Activated gamma-delta T cell (primary cell): ENCODE data around the gene MAPK8IP2.
"Not testable (repeated sequence)": the region's sequence is repeated elsewhere in the genome, so short reads cannot be mapped to it uniquely, and the experiment has no call there.

Experiments
- DNase-seq: peaks from one replicate; lab custom pipeline; 2025; lab: John Stamatoyannopoulos, UW

MAPK8IP2 gene

DNA sequence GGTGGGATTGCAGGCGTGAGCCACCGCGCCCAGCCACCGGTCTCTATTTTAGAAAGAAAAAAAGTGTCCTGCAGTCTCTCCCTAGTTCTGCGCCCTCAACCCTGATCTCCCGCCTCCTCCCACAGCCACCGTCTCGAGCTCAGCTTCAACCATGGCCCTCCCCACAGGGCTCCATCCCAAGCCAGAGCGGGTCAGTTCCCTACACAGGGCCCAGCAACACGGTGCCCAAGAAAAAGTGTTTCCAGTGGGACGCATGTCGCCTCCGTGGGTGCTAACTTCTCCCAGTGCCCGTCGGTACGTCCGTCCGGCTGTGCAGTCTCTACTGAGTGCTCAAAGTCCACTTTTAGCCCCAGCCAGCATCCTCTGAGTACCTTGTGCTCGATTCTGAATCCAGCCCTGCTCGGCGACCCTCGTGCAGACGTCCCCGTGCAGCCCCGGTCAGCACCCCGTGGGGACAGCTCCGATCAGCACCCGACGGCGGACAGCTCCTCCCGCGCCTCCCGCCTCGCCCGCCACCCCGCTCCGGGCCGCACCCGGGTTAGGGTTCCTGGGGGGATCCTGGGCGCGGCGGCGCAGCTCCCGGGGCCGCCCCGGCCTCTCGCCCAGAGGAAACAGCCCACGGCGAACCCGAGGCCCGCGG lies 657 bp upstream of the MAPK8IP2 start:
- peak; percentile 40 for DNase-seq

GRCh38 chr22:50600967-50601668 lies 525 bp downstream of the MAPK8IP2 start:
- no peak for DNase-seq

- no peak for DNase-seq
These were observed 1.2 kb downstream of the MAPK8IP2 start for GRCh38 chr22:50601669-50602337.

GRCh38 chr22:50602338-50602700 lies 1.7 kb downstream of the MAPK8IP2 start:
- no peak for DNase-seq

- no peak for DNase-seq
These were observed 3.1 kb downstream of the MAPK8IP2 start for GRCh38 chr22:50603511-50604255.

DNA sequence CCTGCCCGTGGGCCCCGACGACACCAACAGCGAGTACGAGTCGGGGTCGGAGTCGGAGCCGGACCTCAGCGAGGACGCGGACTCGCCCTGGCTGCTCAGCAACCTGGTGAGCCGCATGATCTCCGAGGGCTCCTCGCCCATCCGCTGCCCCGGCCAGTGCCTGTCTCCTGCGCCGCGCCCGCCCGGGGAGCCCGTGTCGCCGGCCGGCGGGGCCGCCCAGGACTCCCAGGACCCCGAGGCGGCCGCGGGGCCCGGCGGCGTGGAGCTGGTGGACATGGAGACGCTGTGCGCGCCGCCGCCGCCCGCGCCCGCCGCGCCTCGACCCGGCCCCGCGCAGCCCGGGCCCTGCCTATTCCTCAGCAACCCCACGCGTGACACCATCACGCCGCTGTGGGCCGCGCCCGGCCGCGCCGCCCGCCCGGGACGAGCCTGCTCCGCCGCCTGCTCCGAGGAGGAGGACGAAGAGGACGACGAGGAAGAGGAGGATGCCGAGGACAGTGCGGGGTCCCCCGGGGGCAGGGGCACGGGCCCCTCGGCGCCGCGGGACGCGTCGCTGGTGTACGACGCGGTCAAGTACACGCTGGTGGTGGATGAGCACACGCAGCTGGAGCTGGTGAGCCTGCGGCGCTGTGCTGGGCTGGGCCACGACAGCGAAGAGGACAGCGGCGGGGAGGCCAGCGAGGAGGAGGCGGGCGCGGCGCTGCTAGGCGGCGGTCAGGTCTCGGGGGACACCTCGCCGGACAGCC lies 3.8 kb downstream of the MAPK8IP2 start:
- DNase-seq = no peak

- no peak for DNase-seq
These were observed 4.5 kb downstream of the MAPK8IP2 start for GRCh38 chr22:50605002-50605612.

- DNase-seq = no peak
These were observed 5.1 kb downstream of the MAPK8IP2 start for GRCh38 chr22:50605613-50606074.

DNA sequence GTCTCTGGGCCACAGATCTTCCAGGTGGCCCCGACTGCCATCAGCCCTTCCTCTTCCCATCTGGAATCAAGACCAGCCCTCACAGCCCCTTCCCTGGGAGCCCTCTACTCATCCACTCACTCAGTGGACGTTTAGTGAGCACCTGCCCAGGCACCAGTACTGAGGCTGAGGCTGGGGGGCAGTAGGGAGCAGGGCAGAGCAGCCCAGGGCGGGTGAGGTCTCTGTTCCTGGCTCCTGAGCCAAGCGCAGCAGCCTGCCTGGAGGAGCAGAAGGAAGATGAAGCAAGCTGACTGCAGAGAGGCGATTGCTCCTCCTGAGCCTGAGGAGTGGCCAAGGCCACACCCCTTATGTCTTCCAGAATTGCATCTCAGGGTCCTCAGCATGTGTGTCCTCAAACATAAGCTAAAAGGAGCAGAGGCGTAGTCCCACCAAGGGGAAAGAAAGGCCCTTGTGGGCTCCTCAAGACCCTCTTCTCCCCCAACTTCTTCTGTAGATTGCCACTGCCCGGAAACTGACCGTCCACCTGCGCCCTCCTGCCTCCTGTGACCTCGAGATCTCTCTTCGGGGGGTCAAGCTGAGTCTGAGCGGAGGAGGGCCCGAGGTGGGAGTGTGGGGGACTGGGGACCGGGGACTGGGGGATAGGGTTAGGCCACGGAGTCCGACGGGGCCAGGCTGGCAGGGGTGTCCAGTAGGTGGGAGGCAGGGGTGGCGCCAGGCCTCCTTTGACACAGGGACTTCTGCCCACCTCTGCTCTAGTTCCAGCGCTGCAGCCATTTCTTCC lies 5.8 kb downstream of the MAPK8IP2 start:
- DNase-seq = no peak

GRCh38 chr22:50606946-50607658 lies 6.5 kb downstream of the MAPK8IP2 start:
- no peak for DNase-seq

DNA sequence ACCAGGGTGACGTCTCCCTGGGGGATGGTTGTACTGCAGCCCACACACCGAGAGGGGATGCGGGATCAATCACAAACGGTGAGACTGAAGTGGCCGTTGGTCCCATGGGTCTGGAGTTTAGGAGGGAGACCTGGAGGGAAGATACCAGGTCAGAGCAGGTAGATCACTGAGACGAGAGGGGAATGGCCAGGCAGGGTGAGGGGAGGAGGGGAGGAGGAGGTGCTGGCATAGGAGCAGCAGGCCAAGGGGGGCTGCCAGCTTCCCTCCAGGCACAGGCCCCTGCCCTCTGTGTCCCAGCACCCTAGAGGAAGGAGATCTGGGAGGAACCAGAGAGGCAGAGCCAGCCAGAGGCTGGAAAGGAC lies 7.0 kb downstream of the MAPK8IP2 start:
- no peak for DNase-seq

- not testable (repeated sequence) for DNase-seq
These were observed 7.7 kb downstream of the MAPK8IP2 start for GRCh38 chr22:50608058-50608840.

GRCh38 chr22:50608996-50609395 lies 8.4 kb downstream of the MAPK8IP2 start:
- DNase-seq = no peak

DNA sequence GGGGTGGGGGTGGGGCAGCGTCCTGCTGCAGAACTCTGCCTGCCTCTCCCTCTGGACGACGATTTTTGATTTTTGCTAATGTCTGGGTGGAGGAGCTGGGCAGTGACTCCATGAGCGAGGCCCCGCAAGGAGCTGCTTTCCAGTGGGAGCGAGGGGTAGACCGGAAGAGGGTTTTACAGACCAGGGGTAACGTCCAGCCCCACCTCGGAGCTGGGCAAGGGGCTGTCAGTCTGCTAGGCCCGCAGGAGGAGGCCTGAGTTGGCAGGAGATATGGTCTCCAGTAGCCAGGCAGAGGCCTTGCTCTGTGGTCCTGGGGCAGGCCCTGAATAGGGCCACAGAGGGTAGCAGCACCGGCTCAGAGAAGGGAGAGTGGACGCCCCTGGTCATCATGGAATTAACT lies 9.0 kb downstream of the MAPK8IP2 start:
- no peak for DNase-seq

GRCh38 chr22:50610041-50610451 lies 9.5 kb downstream of the MAPK8IP2 start:
- no peak for DNase-seq

GRCh38 chr22:50610581-50610980 lies 10.0 kb downstream of the MAPK8IP2 start:
- DNase-seq = no peak

GRCh38 chr22:50611341-50612060 lies 10.9 kb downstream of the MAPK8IP2 start:
- DNase-seq = no peak

GRCh38 chr22:50612168-50612527 lies 11.6 kb downstream of the MAPK8IP2 start:
- DNase-seq = no peak
